IPS-18c (cell line): ENCODE data around the gene WEE1.
A peak's percentile ranks its signal among the peaks of the same experiment; 100 is the strongest.
"Not testable (repeated sequence)": the region's sequence is repeated elsewhere in the genome, so short reads cannot be mapped to it uniquely, and the experiment has no call there.

ENCODE experiments used
- H3K4me3 ChIP-seq: 2 replicates; pipeline ENCODE4 v1.7.0; 2013; ENCODE audit warnings: low read depth, mild to moderate bottlenecking, low read length, moderate library complexity; ENCODE audit not compliant: insufficient read depth
- H3K9me3 ChIP-seq: one replicate; pipeline ENCODE4 v1.6.1; 2013; ENCODE audit warnings: mild to moderate bottlenecking, low read length, moderate library complexity; ENCODE audit not compliant: control insufficient read depth, insufficient read depth

WEE1 gene

GRCh38 chr11:9573052-9573774, at the start of gene WEE1:
WEE1 (plus strand) TSS chr11:9573670; CDS start chr11:9573934, 264 bp downstream.
- H3K9me3 ChIP-seq: no peaks in the 10 kb centered on the region
- H3K4me3 ChIP-seq: peak within 1 kb of the TSS; percentile 82

DNA sequence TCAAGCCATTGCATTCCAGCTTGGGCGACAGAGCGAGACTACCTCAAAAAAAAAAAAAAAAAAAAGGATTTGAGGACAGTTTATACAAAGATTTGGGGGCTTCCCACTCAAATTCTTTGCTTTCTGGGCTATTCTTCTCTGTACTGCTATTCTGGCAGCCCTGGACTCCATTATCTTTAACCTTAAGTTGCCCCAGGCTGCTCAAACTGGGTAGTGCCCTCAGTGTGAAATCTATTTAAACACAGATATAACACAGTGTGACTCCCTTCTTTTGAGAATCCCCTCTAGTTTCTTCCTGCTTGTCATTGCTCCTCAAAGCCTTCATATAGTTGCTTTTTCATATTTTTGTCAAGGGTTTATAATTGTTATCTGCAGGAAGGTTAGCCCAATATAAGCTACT, 49.5 kb upstream of the WEE1 start:
- Histone ChIP-seq H3K9me3 (no peaks in the 10 kb centered on the region), H3K4me3 (no peak overlapping the region)

GRCh38 chr11:9525116-9525515, 48.4 kb upstream of the WEE1 start:
- H3K9me3 ChIP-seq: no peaks in the 10 kb centered on the region
- H3K4me3 ChIP-seq: no peak overlapping the region

DNA sequence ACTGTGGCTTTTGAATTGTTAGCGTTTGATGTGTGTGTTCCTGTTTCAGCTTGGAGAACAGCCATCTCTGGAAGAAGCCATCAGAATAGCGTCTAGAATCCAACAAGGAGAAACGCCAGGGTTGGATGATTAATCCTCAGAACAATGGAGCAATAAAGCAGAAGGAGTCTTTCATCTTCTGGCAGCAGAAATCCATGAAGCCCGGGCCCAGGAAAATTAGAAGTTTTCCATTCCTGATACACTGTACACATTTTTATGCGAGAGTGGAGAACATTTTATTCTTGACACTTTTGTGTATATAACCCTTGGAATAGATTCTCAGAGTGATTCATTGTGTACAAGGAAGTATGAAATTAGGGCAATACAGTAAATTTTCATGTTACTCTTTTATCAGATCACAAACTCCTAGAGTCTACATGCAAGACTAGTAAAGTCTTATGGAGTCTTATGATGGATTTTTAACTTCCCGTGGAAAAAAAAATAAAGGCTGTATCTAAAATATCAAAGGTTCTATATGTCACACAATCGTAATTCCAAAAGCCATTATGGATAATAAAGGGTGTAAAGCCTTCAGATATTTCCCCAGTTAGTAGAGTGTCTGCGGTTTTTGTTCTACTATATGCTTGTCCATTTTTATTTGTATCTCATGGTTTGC, 45.9 kb upstream of the WEE1 start:
- no peak overlapping the region for H3K4me3 ChIP-seq

GRCh38 chr11:9528136-9528501, 45.4 kb upstream of the WEE1 start:
- Histone ChIP-seq H3K4me3 (no peak overlapping the region), H3K9me3 (no peaks in the 10 kb centered on the region)

More for the DNA sequence above, 45.9 kb upstream of the WEE1 start:
- H3K9me3 ChIP-seq: no peaks in the 10 kb centered on the region

GRCh38 chr11:9528573-9529333, 44.7 kb upstream of the WEE1 start:
- H3K9me3 ChIP-seq: no peaks in the 10 kb centered on the region
- no peak overlapping the region for H3K4me3 ChIP-seq

GRCh38 chr11:9529334-9529650, 44.2 kb upstream of the WEE1 start:
- no peaks in the 10 kb centered on the region for H3K9me3 ChIP-seq
- H3K4me3 ChIP-seq: no peak overlapping the region

DNA sequence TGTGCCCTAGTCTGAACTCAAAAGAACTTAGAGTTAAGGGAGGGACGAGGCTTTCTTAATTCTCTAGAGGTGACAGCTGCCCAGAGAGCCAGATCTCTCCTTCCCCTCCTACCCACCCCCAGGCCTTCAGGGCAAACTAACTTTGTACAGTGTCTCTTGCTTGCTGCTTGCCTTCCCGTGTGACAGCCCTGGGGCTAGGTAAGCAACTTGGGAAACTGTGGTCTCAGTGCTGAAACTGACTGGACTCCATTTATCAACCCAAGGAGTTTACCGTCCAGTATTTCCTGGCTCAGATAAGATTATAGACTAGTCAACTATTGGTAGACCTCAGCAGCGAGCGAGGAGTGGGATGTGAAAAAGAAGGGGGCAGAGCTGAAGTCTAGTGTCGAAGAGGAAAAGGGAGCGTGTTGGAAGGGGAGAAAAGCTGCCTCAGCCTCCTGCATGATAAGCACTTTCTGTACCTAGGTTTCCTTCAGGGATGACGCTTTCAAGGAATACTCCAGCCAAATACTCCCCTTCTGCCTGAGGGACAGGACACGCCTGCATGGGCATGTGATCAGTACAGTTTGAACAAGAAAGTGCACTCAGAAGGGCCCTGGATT, 43.3 kb upstream of the WEE1 start:
- Histone ChIP-seq H3K9me3 (no peaks in the 10 kb centered on the region), H3K4me3 (no peak overlapping the region)

DNA sequence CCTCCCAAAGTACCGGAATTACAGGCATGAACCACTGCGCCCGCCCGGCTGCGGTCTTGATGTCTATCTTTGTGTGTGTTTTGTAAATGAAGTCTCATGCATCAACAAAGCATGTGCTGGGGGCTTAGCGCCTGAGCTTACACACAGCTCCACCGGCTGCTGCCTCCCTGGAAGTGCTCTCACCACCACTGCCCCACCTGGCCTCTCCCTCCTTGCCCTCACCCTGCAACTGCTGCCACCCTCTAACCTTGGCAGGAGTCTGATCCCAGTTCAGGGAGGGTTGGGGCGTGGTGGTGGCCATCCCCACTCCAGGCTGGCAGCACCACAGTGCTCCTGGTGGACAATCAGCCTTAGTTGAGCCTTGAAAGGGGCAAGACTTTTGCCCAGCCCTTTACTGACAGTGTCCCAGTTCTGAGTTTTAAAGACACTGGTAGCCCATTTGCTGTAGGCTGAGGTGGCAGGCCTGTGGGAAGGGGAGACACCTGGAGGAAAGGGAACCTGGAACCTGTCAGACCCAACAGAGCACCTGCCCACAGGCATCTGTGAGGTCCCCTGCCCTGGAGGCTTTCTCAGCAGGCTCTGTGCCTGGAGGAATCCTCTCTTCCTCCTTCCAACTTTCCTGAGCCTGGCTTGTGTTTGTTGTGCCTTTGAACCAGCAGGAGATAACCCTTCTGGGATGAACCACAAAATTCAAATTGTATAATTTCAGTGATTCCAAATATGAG, 42.4 kb upstream of the WEE1 start:
- Histone ChIP-seq H3K9me3 (no peaks in the 10 kb centered on the region), H3K4me3 (no peak overlapping the region)

DNA sequence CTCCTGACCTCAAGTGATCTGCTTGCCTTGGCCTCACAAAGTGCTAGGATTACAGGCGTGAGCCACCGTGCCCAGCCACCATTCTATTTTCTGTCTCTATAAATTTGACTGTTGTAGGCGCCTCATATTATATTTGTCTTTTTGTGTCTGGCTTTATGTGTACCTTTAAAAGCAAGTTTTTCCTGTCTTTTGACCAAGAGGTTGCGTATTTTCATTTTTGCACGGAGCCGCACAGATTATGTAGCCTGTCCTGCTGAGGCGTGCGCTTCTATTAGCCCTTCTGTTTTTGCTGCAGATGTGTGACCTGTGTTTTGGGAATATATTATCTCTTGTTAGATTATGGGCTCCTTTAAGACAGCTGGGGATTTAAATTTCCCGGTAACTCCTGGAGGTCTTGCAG, 40.4 kb upstream of the WEE1 start:
- H3K4me3 ChIP-seq: no peak overlapping the region
- H3K9me3 ChIP-seq: no peaks in the 10 kb centered on the region

GRCh38 chr11:9533736-9534473, 39.6 kb upstream of the WEE1 start:
- no peaks in the 10 kb centered on the region for H3K9me3 ChIP-seq
- no peak overlapping the region for H3K4me3 ChIP-seq

DNA sequence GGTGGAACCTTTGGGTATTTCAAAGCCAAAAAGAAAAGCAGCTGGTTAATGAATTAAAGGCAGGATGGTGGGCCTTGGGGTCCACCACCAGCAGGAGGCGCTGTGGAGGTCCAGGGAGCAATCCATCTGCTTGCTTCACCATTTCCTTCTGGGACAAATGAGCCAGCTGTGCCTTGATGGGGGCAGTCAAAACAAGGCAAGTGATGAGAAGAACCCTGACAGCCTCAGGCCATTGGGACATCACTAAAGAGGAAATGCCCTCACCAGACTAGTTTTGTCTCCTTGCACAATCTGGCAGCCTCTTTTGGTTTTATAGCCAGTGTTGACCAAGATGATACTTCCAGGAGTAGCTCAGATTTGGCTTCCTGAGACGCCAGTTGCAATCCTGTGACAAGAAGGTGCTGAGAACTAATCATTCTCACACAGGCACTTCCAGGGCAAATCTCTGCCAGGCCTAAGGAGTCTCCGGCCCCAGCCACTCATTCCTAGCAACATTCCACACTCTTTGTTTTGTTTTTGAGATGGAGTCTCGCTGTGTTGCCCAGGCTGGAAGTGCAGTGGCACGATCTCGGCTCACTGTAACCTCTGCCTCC, 38.2 kb upstream of the WEE1 start:
- no peak overlapping the region for H3K4me3 ChIP-seq
- H3K9me3 ChIP-seq: no peaks in the 10 kb centered on the region

DNA sequence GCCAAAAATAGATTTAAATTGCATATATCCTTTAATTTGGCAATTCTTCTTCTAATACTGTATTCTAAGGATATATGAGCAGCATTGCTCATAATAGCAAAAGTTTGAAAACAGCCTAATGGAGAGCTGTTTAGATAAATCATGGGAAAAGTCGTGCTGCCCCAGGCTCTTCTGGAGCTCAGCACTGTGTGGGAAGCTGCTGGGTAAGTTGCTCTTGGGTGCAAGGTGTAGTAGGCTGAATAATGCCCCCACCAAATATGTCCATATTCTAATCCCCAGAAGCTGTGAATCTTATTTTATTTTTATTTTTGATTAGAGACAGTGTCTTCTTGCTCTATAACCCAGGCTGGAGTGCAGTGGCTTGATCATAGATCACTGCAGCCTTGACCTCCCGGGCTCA, 34.9 kb upstream of the WEE1 start:
- no peak overlapping the region for H3K4me3 ChIP-seq
- H3K9me3 ChIP-seq: no peaks in the 10 kb centered on the region

- not testable (repeated sequence) for H3K9me3 ChIP-seq, H3K4me3 ChIP-seq
Observed at GRCh38 chr11:9549216-9549615, 24.3 kb upstream of the WEE1 start.

DNA sequence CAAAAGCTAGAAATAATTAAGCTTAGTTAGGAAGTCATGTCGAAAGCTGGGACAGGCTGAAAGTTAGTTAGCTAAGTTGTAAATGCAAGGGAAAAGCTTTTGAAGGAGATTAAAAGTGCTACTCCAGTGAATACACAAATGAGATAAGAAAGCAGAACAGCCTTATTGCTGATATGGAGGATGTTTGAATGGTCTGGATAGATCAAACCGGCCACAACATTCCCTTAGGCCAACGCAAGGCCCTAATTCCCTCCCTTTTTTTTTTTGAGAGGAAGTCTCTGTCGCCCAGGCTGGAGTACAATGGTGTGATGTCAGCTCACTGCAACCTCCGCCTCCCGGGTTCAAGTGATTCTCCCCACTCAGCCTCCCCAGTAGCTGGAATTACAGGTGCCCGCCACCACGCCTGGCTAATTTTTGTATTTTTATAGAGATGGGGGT, 23.3 kb upstream of the WEE1 start:
- Histone ChIP-seq H3K4me3 (no peak overlapping the region), H3K9me3 (peaks cover 5% of the 10 kb centered on the region)

- Histone ChIP-seq H3K9me3 (peaks cover 4% of the 10 kb centered on the region), H3K4me3 (no peak overlapping the region)
Observed at GRCh38 chr11:9561279-9561982, 12.0 kb upstream of the WEE1 start.
